DMS 273 (cell line): Measurements from ENCODE around the gene PIK3AP1.

Experiments used
- DNase-seq: peaks from one replicate; lab custom pipeline; 2025; ENCODE audit not compliant: unreplicated experiment; lab: John Stamatoyannopoulos, UW

Gene PIK3AP1

GRCh38 chr10:96672481-96673175 is 47.7 kb downstream of the PIK3AP1 start:
- DNase-seq: no peak

GRCh38 chr10:96671211-96671890 is 49.0 kb downstream of the PIK3AP1 start:
- DNase-seq: no peak

- DNase-seq: no peak
Observed at GRCh38 chr10:96670786-96671185, 49.5 kb downstream of the PIK3AP1 start.

GRCh38 chr10:96667401-96667800 is 52.9 kb downstream of the PIK3AP1 start:
- no peak for DNase-seq

- DNase-seq: no peak
Observed at GRCh38 chr10:96666741-96667140, 53.6 kb downstream of the PIK3AP1 start.

- no peak for DNase-seq
Observed at GRCh38 chr10:96665306-96665705, 55.0 kb downstream of the PIK3AP1 start.

- no peak for DNase-seq
Observed at GRCh38 chr10:96664563-96664962, 55.8 kb downstream of the PIK3AP1 start.

GRCh38 chr10:96663797-96664196 is 56.5 kb downstream of the PIK3AP1 start:
- DNase-seq: no peak

GRCh38 chr10:96661632-96662031 is 58.7 kb downstream of the PIK3AP1 start:
- no peak for DNase-seq

GRCh38 chr10:96660297-96660696 is 60.0 kb downstream of the PIK3AP1 start:
- DNase-seq: no peak

GRCh38 chr10:96658844-96659243 is 61.5 kb downstream of the PIK3AP1 start:
- no peak for DNase-seq

GRCh38 chr10:96657385-96657784 is 62.9 kb downstream of the PIK3AP1 start:
- no peak for DNase-seq

- DNase-seq: no peak
Observed at GRCh38 chr10:96656839-96657238, 63.5 kb downstream of the PIK3AP1 start.

GRCh38 chr10:96656198-96656577 is 64.1 kb downstream of the PIK3AP1 start:
- no peak for DNase-seq

- DNase-seq: no peak
Observed at GRCh38 chr10:96655461-96656197, 64.7 kb downstream of the PIK3AP1 start.

- no peak for DNase-seq
Observed at GRCh38 chr10:96651998-96652431, 68.3 kb downstream of the PIK3AP1 start.

- no peak for DNase-seq
Observed at GRCh38 chr10:96650958-96651357, 69.4 kb downstream of the PIK3AP1 start.

GRCh38 chr10:96648297-96648696 is 72.0 kb downstream of the PIK3AP1 start:
- no peak for DNase-seq

GRCh38 chr10:96647466-96647865 is 72.8 kb downstream of the PIK3AP1 start:
- no peak for DNase-seq

GRCh38 chr10:96646751-96647166 is 73.6 kb downstream of the PIK3AP1 start:
- DNase-seq: no peak

GRCh38 chr10:96646301-96646700 is 74.0 kb downstream of the PIK3AP1 start:
- DNase-seq: no peak

- DNase-seq: no peak
Observed at GRCh38 chr10:96645191-96645721, 75.1 kb downstream of the PIK3AP1 start.
